Measurements from ENCODE around the gene SACS. TPM values are rescaled to one million over a fixed set of nuclear protein-coding genes. Genes with fewer than 3 reads are reported as not detected.
"Not testable (repeated sequence)": the region's sequence is repeated elsewhere in the genome, so short reads cannot be mapped to it uniquely, and the experiment has no call there.

SACS gene
- total RNA-seq, 1 experiment from 2014 or later, result 33.4 TPM

GRCh38 chr13:23408026-23408425, 25.5 kb downstream of the SACS start:
- Histone ChIP-seq H3K9ac (ENCODE audit: low read length) (no peak overlapping the region), H4K20me1 (ENCODE audit: insufficient read depth) (no peaks in the 10 kb centered on the region), H3K9me2 (ENCODE audit: insufficient read depth) (no peaks in the 10 kb centered on the region), H3K4me3 (replicated peaks in 1 of 2; ENCODE audit: low read depth in 1 of 2, low read length in 2 of 2) (no peak overlapping the region), H3K4me1 (ENCODE audit: control insufficient read depth in 1 of 2, insufficient read depth in 2 of 2, low read length in 2 of 2) (no peaks in the 10 kb centered on the region), H3K27me3 (ENCODE audit: insufficient read depth, low read length) (no peaks in the 10 kb centered on the region), H3K27ac (ENCODE audit: low read depth, low read length) (no peak overlapping the region), H3K79me2 (ENCODE audit: insufficient read depth, low read length) (no peaks in the 10 kb centered on the region), H2AFZ (ENCODE audit: low read depth, low read length, poor library complexity, severe bottlenecking) (no peak overlapping the region), H3K4me2 (ENCODE audit: low read length) (no peak overlapping the region), H3K9me3 (ENCODE audit: control insufficient read depth in 1 of 2, insufficient read depth in 1 of 2, low read depth in 1 of 2, low read length in 2 of 2) (no peaks in the 10 kb centered on the region), H3K36me3 (ENCODE audit: control insufficient read depth in 1 of 2, insufficient read depth in 2 of 2, low read length in 2 of 2) (no peaks in the 10 kb centered on the region)
- ChIA-PET RAD21 (ENCODE audit: low non-redundant PET in 1 of 2, low total read pairs in 2 of 2, uncharacterized antibody in 2 of 2, unreplicated experiment in 2 of 2) (no interaction called here), POLR2A (no interaction called here), CTCF (no interaction called here)
- no TSS peak for BruUV-seq (replicated peaks)
- no peak for TF ChIP-seq TCF7L2 (IDR thresholded peaks at IDR 0.05; ENCODE audit: borderline replicate concordance, extremely low read depth, insufficient read depth, insufficient read length)
- no peak for TF ChIP-seq YY1 (IDR thresholded peaks at IDR 0.05; ENCODE audit: extremely low read depth, insufficient replicate concordance, low read depth, low read length)
- TF ChIP-seq ZBTB33 (IDR thresholded peaks at IDR 0.05; ENCODE audit: extremely low read depth, insufficient replicate concordance, low read length), result no peak
- TF ChIP-seq SRF (IDR thresholded peaks at IDR 0.05; ENCODE audit: low read depth), result no peak
- TF ChIP-seq ZFX (IDR thresholded peaks at IDR 0.05), result no peak
- no peak for TF ChIP-seq ELF1 (IDR thresholded peaks at IDR 0.05; ENCODE audit: borderline replicate concordance, low read depth)
- no peak for TF ChIP-seq EZH2 (IDR thresholded peaks at IDR 0.05)
- TF ChIP-seq JUND (IDR thresholded peaks at IDR 0.05), result no peak
- no peak for TF ChIP-seq ATF3 (IDR thresholded peaks at IDR 0.05)
- TF ChIP-seq SIN3A (IDR thresholded peaks at IDR 0.05; ENCODE audit: low read depth), result no peak
- no peak for TF ChIP-seq EZH2phosphoT487 (IDR thresholded peaks at IDR 0.05; ENCODE audit: borderline replicate concordance)
- no peak for TF ChIP-seq POLR2AphosphoS5 (IDR thresholded peaks at IDR 0.05; ENCODE audit: low read depth, low read length)
- TF ChIP-seq EGR1 (IDR thresholded peaks at IDR 0.05; ENCODE audit: low read depth), result no peak
- TF ChIP-seq RAD21 (IDR thresholded peaks at IDR 0.05; ENCODE audit: low read depth), result no peak
- TF ChIP-seq ZNF274 (IDR thresholded peaks at IDR 0.05; ENCODE audit: low read depth, low read length), result no peak
- no peak for TF ChIP-seq SP1 (IDR thresholded peaks at IDR 0.05; ENCODE audit: low read depth)
- TF ChIP-seq CBX3 (IDR thresholded peaks at IDR 0.05; ENCODE audit: low read depth), result no peak
- no peak for TF ChIP-seq CEBPB (IDR thresholded peaks at IDR 0.05; ENCODE audit: low read depth)
- ATAC-seq, result no peak
- DNase-seq (ENCODE audit: low read depth, low spot score), result no peak
- intact Hi-C loops (cut with micrococcal nuclease), result no loop called here

- RAD21 ChIA-PET (ENCODE audit: low non-redundant PET in 1 of 2, low total read pairs in 2 of 2, uncharacterized antibody in 2 of 2, unreplicated experiment in 2 of 2), result not testable (repeated sequence)
Observed at GRCh38 chr13:23401156-23401555, 32.3 kb downstream of the SACS start.

More at GRCh38 chr13:23401156-23401555, 32.3 kb downstream of the SACS start:
- H3K27ac ChIP-seq (ENCODE audit: low read depth, low read length); BruUV-seq (replicated peaks); H3K9ac ChIP-seq (ENCODE audit: low read length); DNase-seq (ENCODE audit: low read depth, low spot score); H3K4me3 ChIP-seq (replicated peaks in 1 of 2; ENCODE audit: low read depth in 1 of 2, low read length in 2 of 2); H3K36me3 ChIP-seq (ENCODE audit: control insufficient read depth in 1 of 2, insufficient read depth in 2 of 2, low read length in 2 of 2); H3K79me2 ChIP-seq (ENCODE audit: insufficient read depth, low read length); H3K4me1 ChIP-seq (ENCODE audit: control insufficient read depth in 1 of 2, insufficient read depth in 2 of 2, low read length in 2 of 2); H3K4me2 ChIP-seq (ENCODE audit: low read length); H3K9me2 ChIP-seq (ENCODE audit: insufficient read depth); ATAC-seq; CTCF ChIA-PET; H3K9me3 ChIP-seq (ENCODE audit: control insufficient read depth in 1 of 2, insufficient read depth in 1 of 2, low read depth in 1 of 2, low read length in 2 of 2); H4K20me1 ChIP-seq (ENCODE audit: insufficient read depth); POLR2A ChIA-PET; intact Hi-C loops (cut with micrococcal nuclease); H3K27me3 ChIP-seq (ENCODE audit: insufficient read depth, low read length); H2AFZ ChIP-seq (ENCODE audit: low read depth, low read length, poor library complexity, severe bottlenecking): not testable (repeated sequence)
